GM12874 (cell line): ENCODE data around the gene ZNF548.

Source experiments
- TF ChIP-seq, protein P1 (sequence below): IDR thresholded peaks from 2 replicates; pipeline ENCODE4 v1.5.1; 2011; ENCODE audit warnings: low read depth, mild to moderate bottlenecking, control low read depth, low read length, moderate library complexity; ENCODE audit not compliant: insufficient read depth

ZNF548 gene

DNA sequence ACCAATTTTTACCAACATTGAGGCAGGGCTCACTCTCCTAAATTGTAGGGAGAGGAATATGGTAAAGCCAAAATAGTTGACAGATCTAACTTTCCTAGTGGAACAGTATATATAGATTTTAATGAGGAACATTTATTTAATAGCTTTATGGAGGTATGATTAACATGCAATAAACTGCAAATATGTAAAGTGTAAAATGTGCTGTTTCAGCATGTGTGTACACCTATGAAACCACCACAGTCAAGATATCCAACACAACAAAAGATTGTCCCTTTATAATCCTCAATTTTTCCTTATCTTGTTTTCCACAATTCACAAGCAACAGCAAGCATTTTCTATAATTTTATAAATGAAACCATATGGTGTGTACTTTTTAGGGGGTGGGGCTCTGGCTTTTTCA lies 30.4 kb upstream of the ZNF548 start:
- TF ChIP-seq, protein P1, sequence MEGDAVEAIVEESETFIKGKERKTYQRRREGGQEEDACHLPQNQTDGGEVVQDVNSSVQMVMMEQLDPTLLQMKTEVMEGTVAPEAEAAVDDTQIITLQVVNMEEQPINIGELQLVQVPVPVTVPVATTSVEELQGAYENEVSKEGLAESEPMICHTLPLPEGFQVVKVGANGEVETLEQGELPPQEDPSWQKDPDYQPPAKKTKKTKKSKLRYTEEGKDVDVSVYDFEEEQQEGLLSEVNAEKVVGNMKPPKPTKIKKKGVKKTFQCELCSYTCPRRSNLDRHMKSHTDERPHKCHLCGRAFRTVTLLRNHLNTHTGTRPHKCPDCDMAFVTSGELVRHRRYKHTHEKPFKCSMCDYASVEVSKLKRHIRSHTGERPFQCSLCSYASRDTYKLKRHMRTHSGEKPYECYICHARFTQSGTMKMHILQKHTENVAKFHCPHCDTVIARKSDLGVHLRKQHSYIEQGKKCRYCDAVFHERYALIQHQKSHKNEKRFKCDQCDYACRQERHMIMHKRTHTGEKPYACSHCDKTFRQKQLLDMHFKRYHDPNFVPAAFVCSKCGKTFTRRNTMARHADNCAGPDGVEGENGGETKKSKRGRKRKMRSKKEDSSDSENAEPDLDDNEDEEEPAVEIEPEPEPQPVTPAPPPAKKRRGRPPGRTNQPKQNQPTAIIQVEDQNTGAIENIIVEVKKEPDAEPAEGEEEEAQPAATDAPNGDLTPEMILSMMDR: no peak

DNA sequence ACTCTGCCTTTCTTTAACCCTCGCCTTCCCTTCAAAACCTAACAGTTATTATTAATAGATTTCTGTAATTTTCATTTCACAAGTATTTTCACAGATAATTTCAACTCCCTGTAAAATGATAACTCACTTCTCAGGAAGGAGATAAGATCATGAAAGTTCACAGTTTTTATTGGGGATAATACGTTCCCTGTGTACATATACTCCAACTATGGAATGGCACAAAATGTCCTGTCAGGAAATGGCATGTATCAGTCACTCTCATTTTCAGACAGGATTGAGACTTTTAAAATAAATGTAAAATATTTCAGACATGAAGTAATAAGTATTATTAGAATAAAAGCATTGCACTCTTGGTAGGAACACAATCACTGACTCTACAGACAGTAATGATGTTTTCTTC lies 27.2 kb upstream of the ZNF548 start:
- TF ChIP-seq, protein P1: no peak

DNA sequence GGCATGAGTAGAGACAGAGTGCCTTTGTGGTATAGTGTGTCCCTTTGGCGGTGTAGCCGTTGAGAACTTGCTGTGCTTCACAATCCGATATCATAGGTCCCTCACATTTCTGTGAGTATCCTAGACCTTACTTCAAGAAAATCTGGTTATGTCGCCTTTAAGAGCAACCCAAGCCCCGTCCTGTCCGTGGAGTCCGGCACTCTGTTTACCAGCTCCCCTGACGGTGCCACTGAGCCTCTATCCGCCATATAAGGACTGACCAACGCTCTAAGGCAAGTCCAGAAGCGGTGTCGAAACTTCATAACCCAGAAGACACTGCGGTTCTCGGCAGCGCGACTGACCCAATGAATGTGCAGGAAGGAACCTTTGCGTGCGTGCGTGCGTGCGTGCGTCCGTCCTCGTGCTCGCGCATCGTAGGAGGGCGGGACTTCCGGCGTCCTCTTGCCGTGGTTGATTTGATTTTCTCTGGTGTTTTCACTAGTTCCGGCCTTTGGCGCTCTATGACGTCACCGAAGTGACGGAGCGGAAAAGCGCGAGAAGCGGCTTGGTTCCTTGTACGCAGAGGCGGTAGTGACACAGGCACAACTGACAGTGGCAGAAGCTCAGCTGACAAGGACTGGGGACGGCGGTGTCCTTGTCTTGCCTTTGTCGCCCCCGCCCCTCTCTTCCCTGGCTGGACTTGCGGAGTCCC lies 26.5 kb upstream of the ZNF548 start, which contains the start of the genes TRAPPC2B and ZNF547:
Gene TRAPPC2B, plus strand, starts transcription at position 555 of the 691 bp plus-strand sequence. CDS start 1,283 bp downstream, outside the sequence.
Gene ZNF547, plus strand, starts transcription at position 555 of the 691 bp plus-strand sequence. CDS start 5,005 bp downstream, outside the sequence.
- TF ChIP-seq, protein P1: no peak

DNA sequence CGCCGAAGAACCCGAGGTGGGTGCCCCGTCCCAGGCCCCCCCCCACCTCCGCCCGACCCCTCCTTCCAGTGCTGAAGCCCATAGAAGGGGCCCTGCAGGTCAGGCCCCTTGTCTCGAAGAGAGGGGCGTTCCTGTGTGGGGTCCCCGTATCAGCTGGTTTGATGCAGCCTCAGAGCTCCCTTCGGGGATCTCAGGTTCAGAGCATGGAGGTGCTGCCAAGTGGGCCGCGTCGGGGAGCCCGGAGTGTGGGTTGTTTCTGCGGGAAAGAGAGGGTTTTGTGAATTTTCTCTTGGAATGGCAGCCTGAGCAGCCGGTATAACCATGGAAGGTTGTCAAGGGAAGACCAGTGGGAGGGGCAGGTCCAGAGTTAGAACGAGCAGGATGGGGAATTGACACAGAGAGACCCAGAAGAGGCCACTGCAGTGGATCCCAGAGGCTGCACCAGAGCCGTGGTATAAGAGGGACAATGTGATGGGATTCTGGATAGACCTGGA lies 25.9 kb upstream of the ZNF548 start:
- TF ChIP-seq, protein P1: no peak

DNA sequence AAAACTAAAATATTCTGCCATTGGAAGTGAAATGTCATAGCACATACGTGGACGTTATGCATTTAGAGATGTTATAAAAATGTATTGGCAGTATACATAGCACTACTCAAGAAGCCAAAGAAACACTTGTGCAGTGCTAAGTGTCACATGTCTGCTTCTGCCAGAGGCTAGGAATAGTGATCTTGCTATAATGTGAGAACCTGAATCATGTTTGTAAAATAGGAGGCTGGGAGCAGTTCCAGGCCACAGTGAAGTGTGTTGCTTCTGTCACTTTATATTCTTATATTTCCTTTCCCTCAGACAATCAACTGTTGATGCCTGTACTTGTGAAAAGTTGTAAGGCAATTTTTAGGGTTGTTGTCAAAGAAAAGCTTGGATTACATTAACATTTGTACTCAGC lies 22.9 kb upstream of the ZNF548 start:
- TF ChIP-seq, protein P1: no peak

DNA sequence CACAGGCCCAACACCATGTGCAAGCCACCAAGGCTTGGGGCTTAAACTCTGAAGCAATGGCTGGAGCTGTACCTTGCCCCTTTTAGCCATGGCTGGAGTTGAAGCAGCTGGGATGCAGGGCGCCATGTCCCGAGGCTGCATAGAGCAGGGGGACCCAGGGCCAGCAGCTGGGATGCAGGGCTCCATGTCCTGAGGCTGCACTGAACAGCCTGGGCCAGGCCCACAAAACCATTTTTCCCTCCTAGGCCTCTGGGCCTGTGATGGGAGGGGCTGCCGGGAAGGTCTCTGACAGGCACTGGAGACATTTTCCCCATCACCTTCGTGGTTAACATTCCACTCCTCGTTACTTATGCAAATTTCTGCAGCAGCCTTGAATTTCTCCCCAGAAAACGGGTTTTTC lies 15.5 kb upstream of the ZNF548 start:
- TF ChIP-seq, protein P1: no peak

DNA sequence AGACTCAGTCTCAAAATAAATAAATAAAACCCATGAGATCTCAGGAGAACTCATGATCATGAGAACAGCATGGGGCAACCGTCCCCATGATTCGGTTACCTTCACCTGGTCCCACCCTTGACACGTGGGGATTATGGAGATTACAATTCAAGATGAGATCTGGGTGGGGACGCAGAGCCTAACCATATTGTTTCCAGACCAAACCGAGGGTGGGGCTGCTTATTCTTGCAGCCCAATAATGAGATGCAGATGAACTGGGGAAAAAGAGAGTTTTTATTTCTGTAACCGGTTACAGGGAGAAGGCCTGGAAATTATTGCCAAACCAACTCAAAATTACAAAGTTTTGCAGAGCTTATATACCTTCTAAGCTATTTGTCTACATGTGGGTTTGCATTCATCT lies 13.5 kb upstream of the ZNF548 start:
- TF ChIP-seq, protein P1: no peak
